D721Med (cell line): ENCODE measurements around the gene EPN2.
"Not testable (repeated sequence)": the region's sequence is repeated elsewhere in the genome, so short reads cannot be mapped to it uniquely, and the experiment has no call there.

Experiments
- DNase-seq: peaks from one replicate; pipeline ENCODE4 v3.0.0; 2011; ENCODE audit warnings: low spot score; ENCODE audit not compliant: insufficient read length
- FAIRE-seq: peaks from 2 replicates; lab custom pipeline; 2011; peaks lifted over from hg19 to GRCh38; lab: Jason Lieb, UNC
- TF ChIP-seq, protein P1 (sequence below): IDR thresholded peaks from 2 replicates; pipeline ENCODE4 v1.5.1; 2012; ENCODE audit warnings: mild to moderate bottlenecking, control low read depth; ENCODE audit not compliant: insufficient read depth; ENCODE audit errors: missing control alignments

The EPN2 gene

DNA sequence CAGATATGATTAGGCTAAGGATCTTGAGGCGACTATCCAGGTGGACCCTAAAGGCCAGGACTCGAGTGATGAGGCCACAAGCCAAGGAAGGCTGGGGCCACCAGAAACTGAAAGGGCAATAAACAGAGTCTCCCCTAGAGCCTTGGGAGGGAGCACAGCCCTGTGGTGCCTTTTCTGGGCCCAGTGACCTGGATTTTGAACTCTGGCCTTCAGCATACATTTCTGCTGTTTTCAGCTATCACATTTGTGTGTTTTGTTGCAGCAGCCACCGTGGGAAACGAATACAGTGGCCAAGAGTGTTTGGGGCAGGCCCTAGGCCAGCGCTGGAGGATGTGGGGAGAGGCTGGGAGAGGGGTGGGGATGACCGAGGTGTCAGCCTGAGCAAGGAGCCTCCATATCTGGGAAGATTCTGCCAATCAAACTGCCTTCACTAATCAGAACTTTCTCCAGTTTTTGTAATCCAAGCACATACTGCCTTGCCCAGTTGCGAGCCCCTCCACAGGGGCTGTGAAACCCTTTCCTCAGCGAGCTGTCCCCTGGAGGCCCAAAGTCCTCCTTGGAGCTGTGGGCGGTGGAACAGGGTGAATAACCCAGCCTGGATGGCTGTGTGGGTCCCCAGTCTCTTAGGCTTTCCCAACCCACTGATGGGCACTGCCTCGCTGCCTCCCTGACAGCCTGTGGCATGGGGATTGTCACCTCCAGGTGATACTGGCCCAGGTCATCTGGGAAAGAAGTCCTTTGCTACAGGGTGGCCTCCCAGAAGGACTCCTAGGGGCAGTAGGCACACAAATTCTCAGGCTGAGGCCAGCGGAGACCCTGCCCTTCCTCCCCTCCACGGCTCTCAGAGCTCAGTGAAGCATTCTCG is 108.6 kb downstream of the EPN2 start:
- no peak for DNase-seq
- FAIRE-seq, result no peak

GRCh38 chr17:19346351-19347255 is 109.4 kb downstream of the EPN2 start:
- DNase-seq (no peak), FAIRE-seq (no peak)
- TF ChIP-seq, protein P1, sequence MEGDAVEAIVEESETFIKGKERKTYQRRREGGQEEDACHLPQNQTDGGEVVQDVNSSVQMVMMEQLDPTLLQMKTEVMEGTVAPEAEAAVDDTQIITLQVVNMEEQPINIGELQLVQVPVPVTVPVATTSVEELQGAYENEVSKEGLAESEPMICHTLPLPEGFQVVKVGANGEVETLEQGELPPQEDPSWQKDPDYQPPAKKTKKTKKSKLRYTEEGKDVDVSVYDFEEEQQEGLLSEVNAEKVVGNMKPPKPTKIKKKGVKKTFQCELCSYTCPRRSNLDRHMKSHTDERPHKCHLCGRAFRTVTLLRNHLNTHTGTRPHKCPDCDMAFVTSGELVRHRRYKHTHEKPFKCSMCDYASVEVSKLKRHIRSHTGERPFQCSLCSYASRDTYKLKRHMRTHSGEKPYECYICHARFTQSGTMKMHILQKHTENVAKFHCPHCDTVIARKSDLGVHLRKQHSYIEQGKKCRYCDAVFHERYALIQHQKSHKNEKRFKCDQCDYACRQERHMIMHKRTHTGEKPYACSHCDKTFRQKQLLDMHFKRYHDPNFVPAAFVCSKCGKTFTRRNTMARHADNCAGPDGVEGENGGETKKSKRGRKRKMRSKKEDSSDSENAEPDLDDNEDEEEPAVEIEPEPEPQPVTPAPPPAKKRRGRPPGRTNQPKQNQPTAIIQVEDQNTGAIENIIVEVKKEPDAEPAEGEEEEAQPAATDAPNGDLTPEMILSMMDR, result no peak

More for the DNA sequence above, 108.6 kb downstream of the EPN2 start:
- TF ChIP-seq, protein P1, result no peak

DNA sequence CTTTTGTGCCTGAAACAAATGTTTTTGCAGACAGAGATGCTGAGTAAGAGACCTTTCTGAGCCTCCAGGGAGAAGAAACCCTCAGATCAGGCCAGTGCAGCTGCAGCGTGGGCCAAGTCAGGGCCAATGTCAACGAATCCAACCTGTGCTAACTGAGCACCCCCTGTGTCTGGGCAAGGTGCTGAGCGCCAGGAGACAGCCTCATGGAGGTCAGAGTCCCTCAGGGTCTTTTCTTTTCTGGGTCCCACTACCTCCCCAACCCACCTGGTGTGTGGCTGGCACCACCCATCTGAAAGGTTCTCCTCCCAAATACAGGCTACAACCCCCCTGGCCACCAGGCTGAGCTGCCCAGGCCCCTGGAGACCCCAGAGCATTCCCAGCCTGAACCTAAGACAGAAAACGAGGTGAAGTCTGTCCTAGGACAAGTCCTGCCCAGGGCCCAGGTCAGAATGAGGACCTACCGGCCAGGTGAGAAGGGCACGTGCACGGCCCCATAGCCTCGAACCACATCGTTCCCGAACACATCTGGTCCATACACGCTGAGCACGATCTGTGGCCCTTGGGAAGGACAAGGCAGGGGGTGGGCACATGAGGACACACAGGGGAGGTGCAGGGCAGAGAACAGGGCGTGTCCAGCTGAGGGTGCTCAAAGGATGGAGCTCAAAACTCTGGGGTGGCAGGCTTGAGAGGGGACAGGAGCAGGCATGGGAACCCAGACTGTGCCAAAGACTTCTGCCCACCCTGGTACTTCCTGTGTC is 110.3 kb downstream of the EPN2 start:
- DNase-seq (no peak), FAIRE-seq (no peak)
- TF ChIP-seq, protein P1, result no peak

- DNase-seq (no peak), FAIRE-seq (no peak)
- TF ChIP-seq, protein P1, result no peak
Observed at GRCh38 chr17:19348081-19348650, 111.0 kb downstream of the EPN2 start.

- DNase-seq, result no peak
- no peak for FAIRE-seq
- TF ChIP-seq, protein P1, result no peak
Observed at GRCh38 chr17:19348806-19349205, 111.6 kb downstream of the EPN2 start.

DNA sequence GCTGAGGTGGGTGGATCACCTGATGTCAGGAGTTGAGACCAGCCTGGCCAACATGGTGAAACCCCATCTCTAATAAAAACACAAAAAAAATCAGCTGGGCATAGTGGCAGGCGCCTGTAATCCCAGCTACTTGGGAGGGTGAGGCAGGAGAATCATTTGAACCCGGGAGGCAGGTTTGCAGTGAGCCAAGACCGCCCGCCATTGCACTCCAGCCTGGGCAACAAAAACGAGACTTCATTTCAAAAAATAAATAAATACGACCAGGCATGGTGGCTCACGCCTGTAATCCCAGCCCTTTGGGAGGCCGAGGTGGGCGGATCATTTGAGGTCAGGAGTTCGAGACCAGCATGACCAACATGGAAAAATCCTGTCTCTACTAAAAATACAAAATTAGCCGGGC is 116.2 kb downstream of the EPN2 start:
- not testable (repeated sequence) for DNase-seq, FAIRE-seq
